NT2/D1 (cell line): ENCODE data around the gene DLL1.

Source experiments
- DNase-seq: peaks from one replicate; pipeline ENCODE4 v3.0.0-alpha.2; 2011; ENCODE audit warnings: low read depth, low spot score
- H3K27me3 ChIP-seq: 2 replicates; pipeline ENCODE4 v1.6.0; 2011; ENCODE audit warnings: mild to moderate bottlenecking; ENCODE audit not compliant: insufficient read length, insufficient read depth
- H3K36me3 ChIP-seq: 2 replicates; pipeline ENCODE4 v1.6.1; 2011; ENCODE audit warnings: mild to moderate bottlenecking, low read length, mixed read lengths; ENCODE audit not compliant: insufficient read depth, insufficient read length
- H3K4me1 ChIP-seq: 2 replicates; pipeline ENCODE4 v1.5.1; 2011; ENCODE audit not compliant: insufficient read depth, insufficient read length
- H3K4me3 ChIP-seq: 2 replicates; pipeline ENCODE4 v1.5.1; 2011; ENCODE audit warnings: low read depth; ENCODE audit not compliant: insufficient read length
- H3K9ac ChIP-seq: 2 replicates; pipeline ENCODE4 v1.6.0; 2011; ENCODE audit warnings: low read depth; ENCODE audit not compliant: insufficient read length
- H3K9me3 ChIP-seq: 2 replicates; pipeline ENCODE4 v1.5.1; 2011; ENCODE audit warnings: mild to moderate bottlenecking, low read length; ENCODE audit not compliant: insufficient read depth
- SUZ12 ChIP-seq: IDR thresholded peaks from 2 replicates; pipeline ENCODE4 v1.6.1; 2011; ENCODE audit not compliant: insufficient read length, insufficient read depth; ENCODE audit errors: extremely low read depth
- YY1 ChIP-seq: IDR thresholded peaks from 2 replicates; pipeline ENCODE4 v1.6.1; 2011; ENCODE audit not compliant: insufficient read length, insufficient read depth
- ZNF274 ChIP-seq: IDR thresholded peaks from 2 replicates; pipeline ENCODE4 v1.6.1; 2011; ENCODE audit warnings: mild to moderate bottlenecking, low read depth, low read length

DLL1 gene

DNA sequence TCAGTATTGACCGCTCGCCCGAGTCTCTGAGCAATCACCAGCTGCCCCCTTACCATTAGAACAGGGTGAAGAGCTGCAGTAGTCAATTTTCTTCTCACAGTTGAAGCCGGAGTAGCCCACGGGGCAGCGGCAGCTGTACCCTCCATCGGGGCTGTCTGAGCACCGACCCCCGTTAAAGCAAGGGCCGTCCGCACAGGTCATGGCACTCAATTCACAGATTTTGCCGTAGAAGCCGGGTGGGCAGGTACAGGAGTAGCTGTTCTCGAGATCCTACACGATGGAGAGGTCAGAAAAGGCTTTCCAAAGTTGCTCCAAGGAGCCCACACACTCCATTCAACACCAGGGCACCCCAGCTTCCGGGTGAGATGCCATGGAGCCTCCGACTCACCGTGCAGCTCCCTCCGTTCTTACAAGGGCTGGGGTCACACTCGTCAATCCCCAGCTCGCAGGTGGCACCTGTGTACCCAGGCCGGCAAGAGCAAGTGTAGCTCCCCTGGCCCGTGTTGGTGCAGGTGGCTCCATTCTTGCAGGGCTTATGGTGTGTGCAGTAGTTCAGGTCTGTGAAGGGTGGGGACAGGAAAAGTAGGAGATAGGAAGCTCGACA lies 5.9 kb downstream of the DLL1 start:
- Histone ChIP-seq H3K27me3 (peaks cover 38% of the 10 kb centered on the region), H3K4me3 (no peak overlapping the region), H3K4me1 (peaks cover 2% of the 10 kb centered on the region), H3K9me3 (no peaks in the 10 kb centered on the region), H3K9ac (no peak overlapping the region), H3K36me3 (peaks cover 2% of the 10 kb centered on the region)
- no peak for TF ChIP-seq ZNF274
- no peak for TF ChIP-seq SUZ12
- no peak for TF ChIP-seq YY1
- DNase-seq = no peak

DNA sequence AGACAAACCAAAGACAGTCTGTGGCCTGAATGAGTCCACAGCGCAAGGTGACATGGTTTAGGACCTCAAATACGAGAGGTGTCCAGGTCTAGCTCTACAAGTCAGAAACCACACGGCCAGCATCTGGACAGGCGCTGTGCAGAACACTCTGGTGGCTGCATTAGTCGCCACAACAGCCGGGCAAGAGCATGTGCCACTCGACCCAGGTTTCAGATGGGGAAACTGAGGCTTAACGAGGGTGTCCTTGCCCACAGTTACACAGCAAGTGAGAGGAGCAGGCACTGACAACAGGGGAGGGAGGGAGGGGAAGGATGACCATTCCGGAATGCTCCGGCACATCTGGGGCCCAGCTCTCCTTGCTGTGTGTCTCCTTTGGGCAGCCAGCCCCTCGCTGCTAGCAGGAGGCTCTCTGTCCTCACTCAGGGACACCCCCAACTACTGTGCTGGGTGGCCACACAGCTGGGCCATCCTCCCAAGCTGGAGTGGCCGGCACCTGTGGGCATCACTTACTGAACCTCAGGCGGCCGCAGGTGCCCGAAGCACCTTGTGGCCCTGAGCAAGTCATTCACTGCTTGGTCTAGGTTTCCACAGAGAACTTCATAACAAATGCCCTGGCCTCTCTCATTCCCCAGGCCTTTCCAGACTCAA lies 6.6 kb downstream of the DLL1 start:
- DNase-seq = no peak
- Histone ChIP-seq H3K9ac (no peak overlapping the region), H3K36me3 (peaks cover 2% of the 10 kb centered on the region), H3K9me3 (no peaks in the 10 kb centered on the region), H3K27me3 (peaks cover 31% of the 10 kb centered on the region), H3K4me1 (peaks cover 2% of the 10 kb centered on the region), H3K4me3 (no peak overlapping the region)
- TF ChIP-seq YY1 (no peak), ZNF274 (no peak), SUZ12 (no peak)

DNA sequence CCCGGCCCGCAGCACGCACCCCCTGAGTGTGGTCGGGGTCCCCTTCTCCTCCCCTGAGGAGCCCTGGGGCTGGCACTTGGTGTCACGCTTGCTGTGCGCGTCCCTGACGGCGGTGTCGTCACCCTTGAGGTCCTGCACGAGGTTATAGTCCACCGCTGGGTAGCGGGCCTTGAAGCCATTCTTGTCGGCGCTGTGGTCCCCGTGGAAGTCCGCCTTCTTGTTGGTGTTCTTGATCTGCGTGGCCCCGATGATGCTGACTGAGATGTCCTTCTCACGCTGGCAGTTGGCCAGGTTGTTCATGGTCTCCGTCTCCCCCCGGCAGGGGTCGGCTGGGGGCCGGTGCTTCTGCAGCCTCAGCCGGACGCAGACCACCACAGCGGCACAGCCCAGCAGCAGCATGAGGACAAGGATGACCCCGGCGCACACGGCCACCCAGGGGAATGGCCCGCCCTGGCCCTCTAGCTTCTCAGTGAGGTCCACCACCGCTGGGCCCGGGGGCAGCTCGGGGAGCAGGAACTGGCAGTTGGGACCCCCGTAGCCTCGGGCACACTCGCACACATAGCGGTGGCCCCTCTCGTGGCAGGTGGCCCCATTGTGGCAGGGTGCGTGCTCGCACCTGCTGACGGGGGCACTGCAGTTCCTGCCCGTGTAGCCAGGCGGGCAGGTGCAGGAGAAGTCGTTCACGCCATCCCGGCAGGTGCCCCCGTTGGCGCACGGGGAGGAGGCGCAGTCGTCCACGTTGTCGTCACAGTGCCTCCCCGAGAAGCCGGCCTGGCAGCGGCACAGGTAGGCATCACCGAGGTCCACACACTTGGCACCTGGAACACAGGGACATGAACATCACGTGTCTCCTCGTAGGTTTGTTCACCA lies 7.4 kb downstream of the DLL1 start:
- H3K27me3 ChIP-seq = peaks cover 23% of the 10 kb centered on the region
- H3K9me3 ChIP-seq = no peaks in the 10 kb centered on the region
- peaks cover 2% of the 10 kb centered on the region for H3K4me1 ChIP-seq
- no peak overlapping the region for H3K9ac ChIP-seq
- no peak for DNase-seq
- no peak overlapping the region for H3K4me3 ChIP-seq
- H3K36me3 ChIP-seq = peaks cover 2% of the 10 kb centered on the region
- TF ChIP-seq YY1 (no peak), SUZ12 (no peak), ZNF274 (no peak)

GRCh38 chr6:170282512-170283158 lies 8.2 kb downstream of the DLL1 start:
- H3K4me1 ChIP-seq = peaks cover under 1% of the 10 kb centered on the region
- no peak for DNase-seq
- H3K9ac ChIP-seq = no peak overlapping the region
- TF ChIP-seq SUZ12 (no peak), ZNF274 (no peak), YY1 (no peak)
- H3K27me3 ChIP-seq = peaks cover 15% of the 10 kb centered on the region
- no peak overlapping the region for H3K4me3 ChIP-seq
- peaks cover 2% of the 10 kb centered on the region for H3K36me3 ChIP-seq
- H3K9me3 ChIP-seq = no peaks in the 10 kb centered on the region

- H3K36me3 ChIP-seq = peaks cover 2% of the 10 kb centered on the region
- no peak for TF ChIP-seq ZNF274
- no peak for TF ChIP-seq YY1
- no peak for DNase-seq
- H3K4me1 ChIP-seq = no peaks in the 10 kb centered on the region
- H3K9me3 ChIP-seq = no peaks in the 10 kb centered on the region
- H3K4me3 ChIP-seq = no peak overlapping the region
- H3K27me3 ChIP-seq = peaks cover 7% of the 10 kb centered on the region
- H3K9ac ChIP-seq = no peak overlapping the region
These were observed 9.3 kb downstream of the DLL1 start for GRCh38 chr6:170281331-170282292.

DNA sequence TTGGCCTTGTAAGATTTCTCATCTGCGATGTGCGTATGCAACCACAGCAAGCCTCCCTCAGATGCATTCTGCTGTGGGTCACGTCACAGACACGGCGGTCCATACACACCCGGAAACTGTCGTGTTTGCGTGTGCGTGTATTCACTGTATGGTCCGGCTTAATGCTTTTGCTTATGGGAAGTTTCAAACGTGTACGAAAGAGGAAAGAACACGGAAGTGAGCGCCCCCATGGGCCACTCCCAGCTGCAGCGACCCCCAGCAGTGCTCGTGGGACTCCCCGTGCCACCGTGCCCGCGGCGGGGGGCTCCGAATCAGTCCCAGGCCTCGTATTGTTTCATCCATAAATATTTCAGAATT lies 10.2 kb downstream of the DLL1 start:
- Histone ChIP-seq H3K36me3 (peaks cover 2% of the 10 kb centered on the region), H3K4me3 (no peak overlapping the region), H3K27me3 (peaks cover 3% of the 10 kb centered on the region), H3K9me3 (no peaks in the 10 kb centered on the region), H3K9ac (no peak overlapping the region), H3K4me1 (no peaks in the 10 kb centered on the region)
- no peak for TF ChIP-seq YY1
- TF ChIP-seq SUZ12 = no peak
- no peak for TF ChIP-seq ZNF274
- DNase-seq = no peak
